SK-N-DZ (cell line): ENCODE data around the gene TCP10L.
"Not testable (repeated sequence)": the region's sequence is repeated elsewhere in the genome, so short reads cannot be mapped to it uniquely, and the experiment has no call there.

Experiments
- DNase-seq: peaks from one replicate; pipeline ENCODE4 v3.0.0-alpha.2; 2015; ENCODE audit warnings: low spot score

TCP10L gene

DNA sequence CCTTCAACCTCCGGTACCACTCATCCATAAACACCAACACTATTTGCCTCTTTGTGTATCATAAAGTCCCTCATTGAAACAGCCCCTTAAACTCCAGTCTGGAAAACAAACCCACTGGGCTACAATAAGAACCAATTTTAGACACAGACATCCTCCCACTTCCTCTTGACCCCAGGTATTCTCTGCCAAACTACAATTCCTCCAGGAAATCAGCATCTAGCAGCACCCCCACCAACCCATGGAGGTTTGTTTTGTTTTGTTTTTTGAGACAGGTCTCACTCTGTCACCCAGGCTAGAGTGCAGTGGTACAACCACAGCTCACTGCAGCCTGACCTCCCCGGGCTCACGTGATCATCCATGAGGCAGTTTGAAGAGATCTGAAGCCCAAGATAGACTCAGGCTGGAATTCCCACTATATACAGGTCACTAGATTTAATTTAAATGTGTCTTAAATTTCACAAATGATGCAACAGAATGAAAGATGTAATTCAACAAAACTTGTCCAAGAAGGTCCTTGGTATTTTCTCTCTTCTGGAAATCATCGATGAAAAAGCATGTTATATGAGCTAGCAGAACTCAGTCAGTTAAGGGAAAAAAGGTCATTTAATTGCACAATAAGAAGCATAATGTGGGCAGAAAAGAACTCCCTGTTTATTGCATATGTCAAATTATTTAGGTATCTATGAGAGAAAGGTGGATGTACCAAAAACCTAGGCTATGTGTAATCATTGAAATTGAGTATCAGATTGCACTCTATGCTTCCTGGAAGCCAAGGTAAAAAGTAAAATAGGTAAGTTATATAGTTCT is 30.3 kb downstream of the TCP10L start:
- no peak for DNase-seq

GRCh38 chr21:32549886-32550285 is 35.4 kb downstream of the TCP10L start:
- no peak for DNase-seq

DNA sequence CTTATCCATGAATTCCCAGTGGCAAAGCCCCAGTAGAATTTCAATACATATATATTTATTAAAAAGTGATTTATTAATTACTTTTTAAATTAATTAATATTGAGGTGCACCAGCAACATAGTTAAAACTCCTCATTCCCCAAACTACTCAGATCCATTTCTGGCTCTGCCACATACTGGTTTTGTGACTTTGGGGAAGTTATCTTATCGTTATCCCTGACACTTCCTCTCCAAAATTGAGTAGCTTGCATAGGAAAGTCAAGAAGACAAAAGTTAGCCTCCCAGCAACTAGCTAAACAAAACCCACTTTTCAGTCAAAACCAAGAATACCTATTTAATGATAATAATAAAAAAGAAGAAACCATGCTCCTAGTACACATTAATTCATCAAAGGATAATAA is 35.9 kb downstream of the TCP10L start:
- DNase-seq, result no peak

GRCh38 chr21:32548978-32549377 is 36.3 kb downstream of the TCP10L start:
- DNase-seq, result no peak

DNA sequence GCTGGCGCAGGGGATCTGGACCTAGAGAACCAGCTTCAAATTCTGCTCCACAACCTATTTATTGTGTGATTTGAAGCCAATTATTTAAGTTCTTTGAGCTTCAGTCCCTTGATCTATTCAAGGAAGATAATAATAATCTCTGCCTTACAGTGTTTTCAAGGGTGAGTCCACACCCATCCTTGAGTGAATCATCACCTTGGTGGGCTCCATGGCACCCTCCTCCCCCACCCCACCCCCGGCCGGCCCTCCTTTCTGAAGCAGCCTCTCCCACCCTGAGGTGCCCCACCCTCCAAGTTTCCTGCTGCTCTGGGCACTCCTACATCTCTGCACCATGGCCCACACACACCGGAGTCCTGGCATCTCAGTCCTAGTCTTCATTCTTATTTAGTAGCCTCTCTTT is 38.3 kb downstream of the TCP10L start:
- DNase-seq, result no peak

- DNase-seq, result no peak
Measured at GRCh38 chr21:32545948-32546441, 39.3 kb downstream of the TCP10L start.

- DNase-seq, result no peak
Measured at GRCh38 chr21:32544697-32545096, 40.6 kb downstream of the TCP10L start.

DNA sequence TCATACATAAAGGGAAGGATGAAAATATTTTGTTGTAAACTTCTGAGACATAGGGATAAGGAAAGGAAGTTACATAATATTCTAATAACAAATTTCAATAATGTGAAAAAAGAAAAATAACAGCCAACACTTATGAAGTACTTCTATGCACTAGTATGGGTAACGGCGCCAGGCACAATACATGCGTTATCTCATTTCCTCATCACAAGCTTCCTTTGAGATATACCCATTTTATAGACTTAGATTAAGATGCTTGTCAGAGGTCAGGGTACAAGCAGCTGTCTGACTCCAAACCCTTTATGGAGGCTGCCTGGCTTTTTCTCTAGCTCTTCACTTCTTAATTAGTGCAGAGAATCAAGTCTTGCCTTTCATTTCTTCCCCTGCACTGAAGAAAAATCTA is 41.3 kb downstream of the TCP10L start:
- DNase-seq, result no peak

DNA sequence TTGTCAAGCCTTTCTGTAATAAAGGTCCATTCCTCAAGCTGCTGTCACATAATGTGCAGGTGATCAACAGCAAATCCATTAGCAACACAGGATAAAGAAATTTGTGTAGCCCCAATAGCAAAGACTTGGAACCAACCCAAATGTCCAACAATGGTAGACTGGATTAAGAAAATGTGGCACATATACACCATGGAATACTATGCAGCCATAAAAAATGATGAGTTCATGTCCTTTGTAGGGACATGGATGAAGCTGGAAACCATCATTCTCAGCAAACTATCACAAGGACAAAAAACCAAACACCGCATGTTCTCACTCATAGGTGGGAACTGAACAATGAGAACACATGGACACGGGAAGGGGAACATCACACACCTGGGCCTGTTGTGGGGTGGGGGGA is 42.3 kb downstream of the TCP10L start:
- DNase-seq, result not testable (repeated sequence)

- DNase-seq, result no peak
Measured at GRCh38 chr21:32539378-32539777, 45.9 kb downstream of the TCP10L start.

DNA sequence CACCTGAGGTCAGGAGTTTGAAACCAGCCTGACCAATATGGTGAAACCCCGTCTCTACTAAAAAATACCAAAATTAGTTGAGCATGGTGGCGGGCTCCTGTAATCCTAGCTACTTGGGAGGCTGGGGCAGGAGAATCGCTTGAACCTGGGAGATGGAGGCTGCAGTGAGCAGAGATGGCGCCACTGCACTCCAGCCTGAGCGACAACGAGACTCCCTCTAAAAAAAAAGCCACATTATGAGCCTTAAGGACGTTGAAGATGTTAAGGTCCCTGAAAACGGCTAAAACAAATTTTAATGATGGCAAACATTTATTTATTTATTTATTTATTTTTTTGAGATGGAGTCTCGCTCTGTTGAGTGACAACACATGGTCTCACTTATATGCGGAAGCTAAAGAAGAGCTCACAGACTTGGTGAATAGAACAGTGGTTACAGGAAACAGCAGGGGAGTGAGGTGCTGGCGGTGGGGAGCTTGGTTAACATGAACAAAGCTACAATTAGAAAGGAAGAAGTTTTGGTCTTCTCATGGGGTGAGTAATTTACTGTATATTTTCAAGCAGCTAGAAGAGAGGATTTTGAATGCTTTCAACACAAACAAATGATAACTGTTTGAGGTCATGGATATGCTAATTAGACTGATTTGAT is 47.1 kb downstream of the TCP10L start:
- DNase-seq, result no peak

DNA sequence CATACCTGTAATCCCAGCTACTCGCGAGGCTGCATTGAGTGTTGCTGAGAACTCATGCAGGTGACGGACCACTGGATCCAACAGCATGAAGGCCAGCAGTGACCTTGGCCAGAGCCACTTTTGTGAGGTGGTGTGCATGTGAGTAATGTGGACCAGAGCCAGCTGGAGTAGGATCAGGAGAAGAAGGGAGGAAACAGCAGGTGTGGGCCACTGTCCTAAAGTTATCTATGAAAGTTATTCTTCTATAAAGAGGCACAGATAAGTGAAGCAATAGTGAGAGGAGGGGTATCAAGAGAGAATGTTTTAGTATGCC is 47.8 kb downstream of the TCP10L start:
- DNase-seq, result no peak

GRCh38 chr21:32535612-32536011 is 49.7 kb downstream of the TCP10L start:
- no peak for DNase-seq

- DNase-seq, result no peak
Measured at GRCh38 chr21:32534113-32534512, 51.2 kb downstream of the TCP10L start.

DNA sequence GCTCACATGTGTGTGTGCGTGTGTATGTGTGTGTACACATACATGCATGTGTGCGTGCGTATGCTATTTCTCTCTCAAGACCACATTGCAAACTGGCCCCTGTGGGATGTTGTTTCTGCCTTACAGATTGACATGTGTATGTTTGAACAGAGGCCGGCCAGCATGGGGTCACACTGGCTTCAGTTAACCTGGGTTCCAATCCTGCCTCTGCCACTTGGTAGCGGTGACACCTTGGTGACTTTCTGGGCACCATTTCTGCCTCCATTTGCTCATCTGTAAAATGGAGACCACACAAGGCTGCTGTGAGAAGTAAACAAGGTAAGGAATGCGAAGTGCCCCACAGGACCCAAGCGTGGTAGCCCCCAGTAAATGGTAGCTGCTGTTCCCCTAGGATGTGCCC is 51.7 kb downstream of the TCP10L start:
- DNase-seq, result no peak

DNA sequence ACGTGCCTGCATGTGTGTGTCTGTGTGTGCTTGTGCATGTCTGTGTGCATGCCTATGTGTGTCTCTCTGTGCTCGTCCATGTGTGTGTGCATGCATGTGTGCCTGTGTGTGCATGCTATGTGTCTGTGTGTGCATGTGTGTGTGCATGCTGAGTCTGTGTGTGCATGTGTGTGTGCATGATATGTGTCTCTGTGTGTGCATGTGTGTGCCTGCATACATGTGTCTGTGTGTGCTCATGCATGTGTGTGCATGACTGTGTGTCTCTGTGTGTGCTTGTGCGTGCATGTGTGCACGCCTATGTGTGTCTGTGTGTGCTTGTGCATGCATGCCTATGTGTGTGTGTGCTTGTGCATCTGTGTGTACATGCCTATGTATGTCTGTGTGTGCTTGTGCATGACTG is 52.3 kb downstream of the TCP10L start:
- no peak for DNase-seq

DNA sequence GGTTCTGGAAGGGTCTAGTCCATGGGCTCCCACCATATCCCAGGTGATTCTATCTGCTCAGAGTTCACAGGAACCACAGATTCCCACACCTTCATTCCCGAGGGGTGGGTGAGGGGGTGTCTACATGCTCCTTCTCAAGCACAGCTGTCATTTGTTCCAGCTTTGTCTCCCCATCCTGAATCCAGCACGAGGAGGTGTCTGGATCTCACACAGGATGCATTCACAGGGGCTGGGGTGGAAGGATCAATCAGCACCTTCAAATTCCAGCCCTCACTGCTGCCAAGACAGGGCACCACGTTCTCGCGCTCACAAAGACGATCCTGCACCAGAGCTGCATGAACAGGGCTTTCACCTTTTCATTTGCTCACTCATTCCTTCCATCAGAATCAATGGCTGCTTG is 52.7 kb downstream of the TCP10L start:
- DNase-seq, result no peak

DNA sequence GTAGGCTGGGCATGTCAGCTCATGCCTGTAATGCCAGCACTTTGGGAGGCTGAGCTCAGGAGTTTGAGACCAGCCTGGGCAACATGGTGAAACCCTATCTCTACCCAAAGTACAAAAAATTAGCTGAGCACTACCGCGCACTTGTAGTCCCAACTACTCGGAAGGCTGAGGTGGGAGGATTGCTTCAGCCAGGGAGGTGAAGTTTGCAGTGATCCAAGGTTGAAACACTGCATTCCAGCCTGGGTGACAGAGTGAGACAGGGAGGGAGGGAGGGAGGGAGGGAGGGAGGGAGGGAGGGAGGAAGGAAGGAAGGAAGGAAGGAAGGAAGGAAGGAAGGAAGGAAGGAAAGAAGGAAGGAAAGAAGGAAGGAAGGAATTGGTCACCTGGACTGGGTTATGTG is 53.8 kb downstream of the TCP10L start:
- not testable (repeated sequence) for DNase-seq

GRCh38 chr21:32530809-32531208 is 54.5 kb downstream of the TCP10L start:
- not testable (repeated sequence) for DNase-seq

DNA sequence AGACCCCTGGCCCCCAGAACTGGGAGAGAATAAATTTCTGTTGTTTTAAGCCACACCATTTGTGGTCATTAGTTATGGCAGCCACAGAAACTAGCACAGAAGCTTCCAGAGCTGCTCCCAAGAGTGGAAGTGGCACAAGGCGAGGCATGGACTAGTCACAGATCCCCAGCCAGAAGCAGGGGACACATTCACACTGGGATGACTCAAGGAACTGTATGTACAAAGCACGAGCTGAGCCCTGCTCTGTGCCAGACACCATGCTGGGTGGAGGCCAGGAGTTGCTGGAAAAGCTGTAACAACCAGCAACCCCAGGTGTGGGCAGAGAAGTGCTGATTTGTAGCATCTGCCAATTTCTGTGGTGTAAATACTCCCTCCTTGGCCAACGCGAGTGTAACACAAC is 55.6 kb downstream of the TCP10L start:
- DNase-seq, result no peak

GRCh38 chr21:32525282-32525681 is 60.0 kb downstream of the TCP10L start:
- DNase-seq, result no peak

- DNase-seq, result no peak
Measured at GRCh38 chr21:32523988-32524719, 61.2 kb downstream of the TCP10L start.
